HEK293 (cell line): Measurements from ENCODE around the gene TLR2.

Experiments used
- CTCF ChIA-PET: fragments of 350-600 bp; formaldehyde crosslinking; extraction: SDS; loops from one replicate; lab custom pipeline; 2021; ENCODE audit warnings: antibody characterized with exemption; lab: Yijun Ruan, JAX
- POLR2A ChIA-PET: fragments of 300-600 bp; formaldehyde crosslinking; extraction: SDS; loops from one replicate; lab custom pipeline; 2020; ENCODE audit warnings: antibody characterized with exemption, inconsistent platforms; lab: Yijun Ruan, JAX
- H3K27ac ChIP-seq: fragments of 200-500 bp; sonication (Bioruptor generic); 2 replicates; pipeline ENCODE4 v1.5.1; 2014; ENCODE audit warnings: low read depth, low read length, control low read depth, inconsistent platforms; ENCODE audit errors: extremely low read depth
- H3K36me3 ChIP-seq, 2 experiments: fragments of 200-500 bp in 1 of 2; sonication (Bioruptor generic) in 1 of 2; 1 replicate in 1 of 2; 2 replicates in 1 of 2; pipeline ENCODE4 v1.5.1; 2014 to 2017; ENCODE audit warnings: inconsistent platforms in 2 of 2, low read length in 2 of 2; ENCODE audit not compliant: control insufficient read depth in 2 of 2, insufficient read depth in 1 of 2
- H3K4me1 ChIP-seq: fragments of 200-500 bp; sonication (Bioruptor generic); 2 replicates; pipeline ENCODE4 v1.5.1; 2014; ENCODE audit warnings: mild to moderate bottlenecking, low read length, inconsistent platforms; ENCODE audit not compliant: control insufficient read depth, insufficient read depth
- H3K4me3 ChIP-seq: 2 replicates; pipeline ENCODE4 v1.5.1; 2011; ENCODE audit warnings: low read depth, mild to moderate bottlenecking, control low read depth, low read length, moderate library complexity
- H3K9me3 ChIP-seq: fragments of 200-500 bp; sonication (Bioruptor generic); 2 replicates; pipeline ENCODE4 v1.5.1; 2014; ENCODE audit warnings: low read depth, low read length, inconsistent platforms; ENCODE audit not compliant: control insufficient read depth, insufficient read depth
- KLF7 ChIP-seq: fragments of 450-650 bp; formaldehyde crosslinking; IDR thresholded peaks from 2 replicates; pipeline ENCODE4 v1.5.1; 2016; ENCODE audit warnings: missing biosample characterization, missing genetic modification characterization, borderline replicate concordance
- PRDM1 ChIP-seq: fragments of 450-650 bp; formaldehyde crosslinking; IDR thresholded peaks from 2 replicates; pipeline ENCODE4; 2016; ENCODE audit warnings: missing biosample characterization, missing genetic modification characterization
- SCRT2 ChIP-seq: fragments of 450-650 bp; formaldehyde crosslinking; IDR thresholded peaks from 2 replicates; pipeline ENCODE4 v1.5.1; 2016; ENCODE audit warnings: missing biosample characterization, missing genetic modification characterization
- YY2 ChIP-seq: fragments of 450-650 bp; formaldehyde crosslinking; IDR thresholded peaks from 2 replicates; pipeline ENCODE4 v1.5.1; 2016; ENCODE audit warnings: missing biosample characterization, missing genetic modification characterization
- ZNF121 ChIP-seq: fragments of 450-650 bp; formaldehyde crosslinking; IDR thresholded peaks from 2 replicates; pipeline ENCODE4 v1.5.1; 2016; ENCODE audit warnings: missing biosample characterization, missing genetic modification characterization
- ZNF132 ChIP-seq: fragments of 450-650 bp; formaldehyde crosslinking; IDR thresholded peaks from 2 replicates; pipeline ENCODE4 v1.5.1; 2017; ENCODE audit warnings: missing biosample characterization, missing genetic modification characterization, borderline replicate concordance
- ZNF211 ChIP-seq: fragments of 450-650 bp; formaldehyde crosslinking; IDR thresholded peaks from 2 replicates; pipeline ENCODE4 v1.5.1; 2016; ENCODE audit warnings: low read depth, missing biosample characterization, missing genetic modification characterization
- ZNF311 ChIP-seq: fragments of 450-650 bp; formaldehyde crosslinking; IDR thresholded peaks from 2 replicates; pipeline ENCODE4 v1.5.1; 2017; ENCODE audit warnings: missing biosample characterization, missing genetic modification characterization, borderline replicate concordance
- ZNF366 ChIP-seq: fragments of 450-650 bp; formaldehyde crosslinking; conservative IDR thresholded peaks from 2 replicates; pipeline ENCODE4 v1.5.1; 2016; ENCODE audit warnings: missing biosample characterization, missing genetic modification characterization
- ZNF510 ChIP-seq: fragments of 450-650 bp; formaldehyde crosslinking; IDR thresholded peaks from 2 replicates; pipeline ENCODE4 v1.5.1; 2018; ENCODE audit warnings: mild to moderate bottlenecking, missing genetic modification characterization, missing biosample characterization; ENCODE audit not compliant: insufficient replicate concordance
- ZNF514 ChIP-seq: fragments of 450-650 bp; formaldehyde crosslinking; IDR thresholded peaks from 2 replicates; pipeline ENCODE4 v1.5.1; 2016; ENCODE audit warnings: missing biosample characterization, missing genetic modification characterization
- ZNF530 ChIP-seq: fragments of 450-650 bp; formaldehyde crosslinking; IDR thresholded peaks from 2 replicates; pipeline ENCODE4 v1.5.1; 2016; ENCODE audit warnings: low read depth, missing biosample characterization, missing genetic modification characterization
- ZNF548 ChIP-seq: fragments of 450-650 bp; formaldehyde crosslinking; IDR thresholded peaks from 2 replicates; pipeline ENCODE4 v1.5.1; 2016; ENCODE audit warnings: missing biosample characterization, missing genetic modification characterization
- ZNF549 ChIP-seq: fragments of 450-650 bp; IDR thresholded peaks from 2 replicates; pipeline ENCODE4 v1.5.1; 2018; ENCODE audit warnings: missing biosample characterization, missing genetic modification characterization, mild to moderate bottlenecking, inconsistent platforms, moderate library complexity
- ZNF707 ChIP-seq: fragments of 450-650 bp; formaldehyde crosslinking; IDR thresholded peaks from 2 replicates; pipeline ENCODE4 v1.5.1; 2016; ENCODE audit warnings: missing biosample characterization, missing genetic modification characterization
- ZNF830 ChIP-seq: fragments of 450-650 bp; IDR thresholded peaks from 2 replicates; pipeline ENCODE4 v1.5.0; 2018; ENCODE audit warnings: missing biosample characterization, missing genetic modification characterization, low read depth, mild to moderate bottlenecking, moderate library complexity
- ZNF843 ChIP-seq: fragments of 450-650 bp; formaldehyde crosslinking; IDR thresholded peaks from 2 replicates; pipeline ENCODE4 v1.5.1; 2016; ENCODE audit warnings: missing biosample characterization, missing genetic modification characterization
- ZSCAN16 ChIP-seq: fragments of 450-650 bp; formaldehyde crosslinking; IDR thresholded peaks from 2 replicates; pipeline ENCODE4 v1.5.1; 2016; ENCODE audit warnings: missing biosample characterization, missing genetic modification characterization
- TF ChIP-seq, protein P1 (sequence below): fragments of 450-650 bp; formaldehyde crosslinking; IDR thresholded peaks from 2 replicates; pipeline ENCODE4 v1.5.1; 2016; ENCODE audit warnings: missing biosample characterization, missing genetic modification characterization
- TF ChIP-seq, protein P2 (sequence below): fragments of 450-650 bp; formaldehyde crosslinking; IDR thresholded peaks from 2 replicates; pipeline ENCODE4 v1.5.1; 2016; ENCODE audit warnings: missing biosample characterization, missing genetic modification characterization
- TF ChIP-seq, protein P3 (sequence below): fragments of 450-650 bp; formaldehyde crosslinking; IDR thresholded peaks from 2 replicates; pipeline ENCODE4 v1.5.1; 2016; ENCODE audit warnings: missing biosample characterization, missing genetic modification characterization
- TF ChIP-seq, protein P4 (sequence below): fragments of 450-650 bp; IDR thresholded peaks from 2 replicates; pipeline ENCODE4 v1.5.1; 2018; ENCODE audit warnings: missing biosample characterization, missing genetic modification characterization
- TF ChIP-seq, protein P5 (sequence below): fragments of 450-650 bp; formaldehyde crosslinking; IDR thresholded peaks from 2 replicates; pipeline ENCODE4 v1.5.1; 2017; ENCODE audit warnings: missing biosample characterization, missing genetic modification characterization
- TF ChIP-seq, protein P6 (sequence below): fragments of 450-650 bp; formaldehyde crosslinking; IDR thresholded peaks from 2 replicates; pipeline ENCODE4 v1.5.1; 2016; ENCODE audit warnings: missing biosample characterization, missing genetic modification characterization

Gene TLR2

DNA sequence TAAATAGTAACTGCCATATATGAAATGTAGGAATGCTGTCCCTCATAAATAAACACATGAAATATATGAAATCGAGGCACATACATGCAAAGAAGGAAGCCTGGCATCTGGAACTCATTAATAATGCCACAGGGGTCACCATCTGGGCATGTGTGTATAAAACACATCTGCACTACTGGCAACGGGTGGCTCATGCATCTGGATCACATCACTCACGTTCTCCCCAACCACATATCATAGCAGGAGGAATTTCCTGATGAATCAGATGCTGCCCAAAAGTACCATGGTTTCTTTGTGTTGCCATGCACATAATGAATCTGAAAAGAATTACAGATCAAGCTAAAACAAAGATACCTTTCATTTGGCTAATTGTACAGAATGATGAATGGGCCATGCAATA is 47.2 kb downstream of the TLR2 start (continued):
- no peak for TF ChIP-seq PRDM1
- TF ChIP-seq, protein P1, sequence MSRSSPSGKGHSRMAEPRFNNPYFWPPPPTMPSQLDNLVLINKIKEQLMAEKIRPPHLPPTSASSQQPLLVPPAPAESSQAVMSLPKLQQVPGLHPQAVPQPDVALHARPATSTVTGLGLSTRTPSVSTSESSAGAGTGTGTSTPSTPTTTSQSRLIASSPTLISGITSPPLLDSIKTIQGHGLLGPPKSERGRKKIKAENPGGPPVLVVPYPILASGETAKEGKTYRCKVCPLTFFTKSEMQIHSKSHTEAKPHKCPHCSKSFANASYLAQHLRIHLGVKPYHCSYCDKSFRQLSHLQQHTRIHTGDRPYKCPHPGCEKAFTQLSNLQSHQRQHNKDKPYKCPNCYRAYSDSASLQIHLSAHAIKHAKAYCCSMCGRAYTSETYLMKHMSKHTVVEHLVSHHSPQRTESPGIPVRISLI (tag by site-specific recombination) = no peak

DNA sequence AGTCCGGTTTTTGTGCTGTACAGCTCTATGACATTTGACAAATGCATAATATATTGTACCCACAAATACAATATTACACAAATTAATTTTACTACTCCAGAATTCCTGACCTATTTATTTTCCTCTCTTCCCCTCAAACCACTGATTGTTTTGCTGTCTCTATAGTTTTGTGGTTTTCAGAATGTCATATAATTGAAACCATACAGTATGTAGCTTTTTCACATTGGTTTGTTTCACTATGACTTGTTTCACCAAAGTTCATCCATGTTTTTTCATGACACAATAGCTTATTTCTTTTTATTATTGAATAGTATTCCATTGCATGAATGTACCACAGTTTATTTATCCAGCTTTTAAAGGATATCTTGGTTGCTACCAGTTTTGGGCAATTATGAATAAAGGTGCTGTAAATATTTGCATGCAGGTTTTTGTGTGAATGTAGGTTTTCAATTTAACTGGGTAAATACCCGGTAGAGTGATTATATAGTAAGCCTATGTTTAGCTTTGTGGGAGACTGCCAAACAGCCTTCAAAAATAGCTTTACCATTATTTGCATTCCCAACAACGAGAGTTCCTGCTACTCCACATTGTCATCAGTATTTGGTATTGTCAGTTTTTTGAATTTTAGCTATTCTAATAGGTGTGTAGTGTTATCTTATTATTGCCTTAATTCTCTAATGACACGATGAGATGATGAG is 49.8 kb downstream of the TLR2 start:
- H3K4me3 ChIP-seq = no peak overlapping the region
- no peaks in the 10 kb centered on the region for H3K4me1 ChIP-seq
- CTCF ChIA-PET = interaction anchor here (0.6 to 1.5 kb wide), 3 partner anchors 15 to 194 kb away, joined by 3 to 4 read pairs (median 3); no protein-coding TSS in a partner anchor
- H3K9me3 ChIP-seq = no peaks in the 10 kb centered on the region
- POLR2A ChIA-PET = no interaction called here
- no peaks in the 10 kb centered on the region for H3K36me3 ChIP-seq
- TF ChIP-seq ZNF530 (tag by site-specific recombination) = no peak
- TF ChIP-seq, protein P2, sequence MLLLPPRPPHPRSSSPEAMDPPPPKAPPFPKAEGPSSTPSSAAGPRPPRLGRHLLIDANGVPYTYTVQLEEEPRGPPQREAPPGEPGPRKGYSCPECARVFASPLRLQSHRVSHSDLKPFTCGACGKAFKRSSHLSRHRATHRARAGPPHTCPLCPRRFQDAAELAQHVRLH (tag by site-specific recombination) = no peak
- TF ChIP-seq ZNF514 = no peak
- no peak for TF ChIP-seq ZSCAN16
- TF ChIP-seq ZNF132 (tag by site-specific recombination) = no peak
- no peak for TF ChIP-seq KLF7
- TF ChIP-seq ZNF549 (tag by site-specific recombination) = no peak
- TF ChIP-seq, protein P3, sequence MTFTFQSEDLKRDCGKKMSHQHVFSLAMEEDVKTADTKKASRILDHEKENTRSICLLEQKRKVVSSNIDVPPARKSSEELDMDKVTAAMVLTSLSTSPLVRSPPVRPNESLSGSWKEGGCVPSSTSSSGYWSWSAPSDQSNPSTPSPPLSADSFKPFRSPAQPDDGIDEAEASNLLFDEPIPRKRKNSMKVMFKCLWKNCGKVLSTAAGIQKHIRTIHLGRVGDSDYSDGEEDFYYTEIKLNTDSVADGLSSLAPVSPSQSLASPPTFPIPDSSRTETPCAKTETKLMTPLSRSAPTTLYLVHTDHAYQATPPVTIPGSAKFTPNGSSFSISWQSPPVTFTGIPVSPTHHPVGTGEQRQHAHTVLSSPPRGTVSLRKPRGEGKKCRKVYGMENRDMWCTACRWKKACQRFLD = no peak
- no peak for TF ChIP-seq YY2
- TF ChIP-seq, protein P4, sequence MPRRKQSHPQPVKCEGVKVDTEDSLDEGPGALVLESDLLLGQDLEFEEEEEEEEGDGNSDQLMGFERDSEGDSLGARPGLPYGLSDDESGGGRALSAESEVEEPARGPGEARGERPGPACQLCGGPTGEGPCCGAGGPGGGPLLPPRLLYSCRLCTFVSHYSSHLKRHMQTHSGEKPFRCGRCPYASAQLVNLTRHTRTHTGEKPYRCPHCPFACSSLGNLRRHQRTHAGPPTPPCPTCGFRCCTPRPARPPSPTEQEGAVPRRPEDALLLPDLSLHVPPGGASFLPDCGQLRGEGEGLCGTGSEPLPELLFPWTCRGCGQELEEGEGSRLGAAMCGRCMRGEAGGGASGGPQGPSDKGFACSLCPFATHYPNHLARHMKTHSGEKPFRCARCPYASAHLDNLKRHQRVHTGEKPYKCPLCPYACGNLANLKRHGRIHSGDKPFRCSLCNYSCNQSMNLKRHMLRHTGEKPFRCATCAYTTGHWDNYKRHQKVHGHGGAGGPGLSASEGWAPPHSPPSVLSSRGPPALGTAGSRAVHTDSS (tag by site-specific recombination) = no peak
- no peak for TF ChIP-seq SCRT2
- no peak for TF ChIP-seq ZNF366 (tag by site-specific recombination)
- TF ChIP-seq ZNF121 (tag by site-specific recombination) = no peak
- no peak for TF ChIP-seq ZNF211
- no peak overlapping the region for H3K27ac ChIP-seq

DNA sequence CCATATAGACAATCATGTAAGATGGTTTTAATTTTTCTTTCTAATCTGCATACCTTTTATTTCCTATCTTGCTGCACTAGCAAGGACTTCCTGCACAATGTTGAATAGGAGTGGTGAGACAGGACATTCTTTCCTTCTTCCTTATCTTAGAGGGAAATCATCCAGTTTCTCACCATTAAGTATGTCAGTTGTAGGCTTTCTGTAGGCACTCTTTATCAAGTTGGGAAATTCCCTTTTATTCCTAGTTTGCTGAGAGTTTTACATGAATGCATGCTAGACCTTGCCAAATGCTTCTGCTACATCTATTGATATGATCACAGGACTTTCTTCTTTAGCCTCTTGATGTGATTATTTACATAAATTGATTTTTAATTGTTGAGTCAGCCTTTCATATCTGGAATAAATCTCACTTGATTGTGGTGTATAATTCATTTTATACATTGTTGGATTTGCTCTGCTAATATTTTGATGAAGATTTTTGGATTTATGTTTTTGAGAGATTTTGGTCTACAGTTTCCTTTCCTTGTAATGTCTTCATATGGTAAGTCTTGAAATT is 51.9 kb downstream of the TLR2 start:
- H3K36me3 ChIP-seq = no peaks in the 10 kb centered on the region
- H3K4me1 ChIP-seq = no peaks in the 10 kb centered on the region
- no peaks in the 10 kb centered on the region for H3K9me3 ChIP-seq
- ChIA-PET CTCF (interaction anchor here (0.6 kb wide), 1 partner anchor 14 kb away, joined by 3 read pairs; no protein-coding TSS in a partner anchor), POLR2A (no interaction called here)
- H3K27ac ChIP-seq = no peak overlapping the region
- no peak overlapping the region for H3K4me3 ChIP-seq
- TF ChIP-seq, protein P5, sequence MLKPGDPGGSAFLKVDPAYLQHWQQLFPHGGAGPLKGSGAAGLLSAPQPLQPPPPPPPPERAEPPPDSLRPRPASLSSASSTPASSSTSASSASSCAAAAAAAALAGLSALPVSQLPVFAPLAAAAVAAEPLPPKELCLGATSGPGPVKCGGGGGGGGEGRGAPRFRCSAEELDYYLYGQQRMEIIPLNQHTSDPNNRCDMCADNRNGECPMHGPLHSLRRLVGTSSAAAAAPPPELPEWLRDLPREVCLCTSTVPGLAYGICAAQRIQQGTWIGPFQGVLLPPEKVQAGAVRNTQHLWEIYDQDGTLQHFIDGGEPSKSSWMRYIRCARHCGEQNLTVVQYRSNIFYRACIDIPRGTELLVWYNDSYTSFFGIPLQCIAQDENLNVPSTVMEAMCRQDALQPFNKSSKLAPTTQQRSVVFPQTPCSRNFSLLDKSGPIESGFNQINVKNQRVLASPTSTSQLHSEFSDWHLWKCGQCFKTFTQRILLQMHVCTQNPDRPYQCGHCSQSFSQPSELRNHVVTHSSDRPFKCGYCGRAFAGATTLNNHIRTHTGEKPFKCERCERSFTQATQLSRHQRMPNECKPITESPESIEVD (tag by site-specific recombination) = no peak
- TF ChIP-seq ZNF510 (tag by site-specific recombination) = no peak
- no peak for TF ChIP-seq ZNF548 (tag by site-specific recombination)
- TF ChIP-seq ZNF707 (tag by site-specific recombination) = no peak
- TF ChIP-seq, protein P2 (tag by site-specific recombination) = no peak
- no peak for TF ChIP-seq ZNF843 (tag by site-specific recombination)
- TF ChIP-seq, protein P6, sequence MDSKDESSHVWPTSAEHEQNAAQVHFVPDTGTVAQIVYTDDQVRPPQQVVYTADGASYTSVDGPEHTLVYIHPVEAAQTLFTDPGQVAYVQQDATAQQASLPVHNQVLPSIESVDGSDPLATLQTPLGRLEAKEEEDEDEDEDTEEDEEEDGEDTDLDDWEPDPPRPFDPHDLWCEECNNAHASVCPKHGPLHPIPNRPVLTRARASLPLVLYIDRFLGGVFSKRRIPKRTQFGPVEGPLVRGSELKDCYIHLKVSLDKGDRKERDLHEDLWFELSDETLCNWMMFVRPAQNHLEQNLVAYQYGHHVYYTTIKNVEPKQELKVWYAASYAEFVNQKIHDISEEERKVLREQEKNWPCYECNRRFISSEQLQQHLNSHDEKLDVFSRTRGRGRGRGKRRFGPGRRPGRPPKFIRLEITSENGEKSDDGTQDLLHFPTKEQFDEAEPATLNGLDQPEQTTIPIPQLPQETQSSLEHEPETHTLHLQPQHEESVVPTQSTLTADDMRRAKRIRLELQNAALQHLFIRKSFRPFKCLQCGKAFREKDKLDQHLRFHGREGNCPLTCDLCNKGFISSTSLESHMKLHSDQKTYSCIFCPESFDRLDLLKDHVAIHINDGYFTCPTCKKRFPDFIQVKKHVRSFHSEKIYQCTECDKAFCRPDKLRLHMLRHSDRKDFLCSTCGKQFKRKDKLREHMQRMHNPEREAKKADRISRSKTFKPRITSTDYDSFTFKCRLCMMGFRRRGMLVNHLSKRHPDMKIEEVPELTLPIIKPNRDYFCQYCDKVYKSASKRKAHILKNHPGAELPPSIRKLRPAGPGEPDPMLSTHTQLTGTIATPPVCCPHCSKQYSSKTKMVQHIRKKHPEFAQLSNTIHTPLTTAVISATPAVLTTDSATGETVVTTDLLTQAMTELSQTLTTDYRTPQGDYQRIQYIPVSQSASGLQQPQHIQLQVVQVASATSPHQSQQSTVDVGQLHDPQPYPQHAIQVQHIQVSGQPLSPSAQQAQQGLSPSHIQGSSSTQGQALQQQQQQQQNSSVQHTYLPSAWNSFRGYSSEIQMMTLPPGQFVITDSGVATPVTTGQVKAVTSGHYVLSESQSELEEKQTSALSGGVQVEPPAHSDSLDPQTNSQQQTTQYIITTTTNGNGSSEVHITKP (tag by site-specific recombination) = no peak
- no peak for TF ChIP-seq ZNF830 (tag by site-specific recombination)
- no peak for TF ChIP-seq ZNF311 (tag by site-specific recombination)
